Stimulated activated CD8-positive, alpha-beta memory T cell treated with anti-CD3 and anti-CD28 coated beads, Interleukin-15, amount 100 ng/mL, for 48 hours (primary cell): ENCODE results near the gene SNAPC2.
"Not testable (repeated sequence)": the region's sequence is repeated elsewhere in the genome, so short reads cannot be mapped to it uniquely, and the experiment has no call there.

Experiments
- DNase-seq, 2 donors: peaks; one replicate each; pipeline ENCODE4 v3.0.0-alpha.2; 2020; ENCODE audit warnings: low read depth in 2 of 2

SNAPC2 gene

DNA sequence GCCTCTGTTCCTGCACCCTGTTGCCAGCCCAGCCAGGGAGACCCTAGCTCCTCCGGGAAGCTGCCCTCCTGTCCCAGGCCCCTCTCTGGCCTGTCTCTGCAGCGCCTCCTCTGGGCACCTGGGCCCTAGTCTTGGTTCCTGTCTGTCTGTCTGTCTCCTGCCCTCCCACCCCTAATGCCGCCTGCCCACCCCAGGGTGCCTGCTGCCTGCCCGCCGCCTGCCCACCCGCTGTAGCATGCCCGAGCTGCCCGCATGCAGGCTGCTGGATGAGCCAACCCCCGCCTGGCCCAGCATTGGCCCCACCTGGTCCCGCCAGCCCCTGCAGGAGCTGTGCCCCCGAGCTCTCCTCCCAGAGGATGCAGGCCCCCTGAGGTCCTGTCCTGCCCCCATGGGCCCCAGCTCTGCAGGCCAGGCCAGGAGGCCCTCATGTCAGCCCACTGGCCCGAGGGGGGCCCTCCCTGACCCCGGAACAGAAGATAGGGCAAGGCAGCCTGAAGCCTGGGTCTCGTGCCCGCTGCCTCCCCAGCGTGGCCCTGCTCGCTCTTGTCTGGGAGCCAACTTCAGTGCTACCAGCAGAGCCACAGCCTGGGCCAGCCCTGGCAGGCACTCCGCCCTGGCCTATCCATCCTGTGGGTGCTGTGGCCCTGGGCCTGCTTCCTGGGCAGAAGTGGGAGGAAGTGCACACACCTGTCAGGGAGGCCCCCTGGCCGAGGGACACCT is 11.2 kb upstream of the SNAPC2 start:
- no peak for DNase-seq

DNA sequence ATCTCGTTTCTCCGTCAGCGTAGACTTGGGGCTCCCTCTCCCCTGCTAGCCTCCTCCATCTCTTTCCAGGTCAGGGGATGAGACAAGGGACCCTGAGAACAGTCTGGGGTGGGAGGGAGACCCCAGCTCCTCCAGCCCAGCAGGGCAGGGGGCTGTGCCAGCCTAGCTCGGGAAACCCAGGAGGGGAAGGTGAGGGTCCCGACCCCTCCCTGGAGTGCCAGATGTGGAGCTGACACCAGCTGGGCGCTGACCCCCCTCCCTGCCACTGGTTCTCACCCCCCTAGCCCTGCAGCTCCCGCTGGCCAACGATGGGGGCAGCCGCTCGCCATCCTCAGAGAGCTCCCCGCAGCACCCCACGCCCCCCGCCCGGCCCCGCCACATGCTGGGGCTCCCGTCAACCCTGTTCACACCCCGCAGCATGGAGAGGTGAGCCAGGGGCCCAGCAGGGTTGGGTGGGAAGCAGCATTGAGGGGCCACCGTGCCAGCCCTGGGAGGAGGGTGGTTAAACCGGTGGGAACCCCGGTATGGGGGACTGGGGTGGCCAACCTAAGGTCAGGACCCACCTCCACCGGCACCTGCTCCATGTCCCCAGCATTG is 10.6 kb upstream of the SNAPC2 start:
- no peak for DNase-seq

GRCh38 chr19:7910321-7911161 is 9.6 kb upstream of the SNAPC2 start:
- no peak for DNase-seq

DNA sequence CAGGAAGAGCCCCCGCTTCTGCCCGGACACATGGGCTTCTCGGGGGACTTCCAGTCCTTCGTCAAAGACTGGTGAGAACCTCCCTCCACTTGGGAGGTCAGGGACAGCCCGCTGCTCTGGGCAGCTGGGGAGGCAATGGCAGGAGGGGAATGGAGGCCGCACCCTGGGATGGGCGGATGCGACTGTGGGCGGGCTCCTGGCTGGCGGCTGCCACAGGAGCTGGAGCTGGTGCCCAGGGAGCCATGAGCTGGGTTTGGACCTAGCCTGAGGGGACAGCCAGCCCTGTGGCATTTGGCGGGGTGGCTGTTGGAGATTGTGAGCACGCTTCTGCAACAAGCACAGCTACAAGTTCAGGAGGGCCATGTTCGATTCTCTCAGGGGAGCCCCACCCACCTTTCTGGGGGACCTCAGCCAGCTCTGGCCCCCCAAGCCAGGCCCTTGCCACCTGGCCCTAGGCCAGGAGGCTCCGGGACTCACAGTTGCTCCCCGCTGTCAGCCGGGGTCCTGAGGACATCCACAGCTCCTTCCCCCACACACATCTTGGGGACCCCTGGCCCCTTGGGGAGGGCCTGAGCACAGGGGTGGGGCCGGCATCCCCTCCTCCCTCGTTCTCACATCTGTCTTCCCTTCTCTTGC is 8.5 kb upstream of the SNAPC2 start:
- no peak for DNase-seq

GRCh38 chr19:7912144-7912696 is 7.9 kb upstream of the SNAPC2 start:
- DNase-seq = no peak

DNA sequence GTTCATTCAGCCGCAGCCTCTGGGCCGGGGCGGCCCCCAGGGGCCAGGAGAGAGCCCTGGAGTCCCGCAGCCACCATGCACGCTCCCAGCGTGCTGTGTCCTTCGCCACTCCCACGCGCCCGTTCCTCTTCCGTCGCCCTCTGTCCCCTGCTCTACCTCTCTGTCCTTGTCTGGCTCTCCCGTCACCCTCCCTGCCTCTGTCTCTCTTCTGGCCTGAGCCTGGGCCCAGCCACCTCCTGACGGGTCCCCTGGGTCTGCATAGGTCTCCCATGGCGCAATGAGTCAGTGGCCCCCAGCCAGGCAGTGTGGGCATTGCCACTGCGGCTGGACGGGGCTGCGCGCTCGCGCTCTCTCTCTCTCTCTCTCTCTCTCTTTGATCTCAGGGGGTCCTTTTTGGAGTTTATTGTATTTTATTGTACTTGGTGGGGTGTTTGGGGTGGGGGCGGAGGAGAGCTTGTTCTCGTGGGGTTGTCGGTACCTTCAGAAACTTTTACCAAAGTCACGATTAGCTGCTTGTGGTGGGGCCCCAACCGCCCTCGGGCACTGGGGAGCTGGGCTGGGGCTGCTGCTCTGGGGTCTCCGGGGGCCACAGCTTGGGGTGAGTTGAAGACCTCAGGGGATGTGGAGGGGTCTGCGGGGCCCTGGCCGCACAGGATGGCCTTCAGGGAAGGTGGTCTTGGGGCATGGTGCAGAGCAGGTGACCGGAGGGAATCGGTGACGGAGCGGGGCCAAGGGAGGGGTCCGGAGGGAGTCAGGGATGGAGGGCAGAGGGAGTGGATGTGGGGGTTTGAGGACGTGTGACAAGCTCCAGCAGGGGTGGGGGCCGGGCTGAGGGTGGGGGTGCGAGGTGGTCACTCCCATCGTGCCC is 7.2 kb upstream of the SNAPC2 start:
- no peak for DNase-seq

- DNase-seq = no peak
These were observed 6.5 kb upstream of the SNAPC2 start for GRCh38 chr19:7913652-7914051.

DNA sequence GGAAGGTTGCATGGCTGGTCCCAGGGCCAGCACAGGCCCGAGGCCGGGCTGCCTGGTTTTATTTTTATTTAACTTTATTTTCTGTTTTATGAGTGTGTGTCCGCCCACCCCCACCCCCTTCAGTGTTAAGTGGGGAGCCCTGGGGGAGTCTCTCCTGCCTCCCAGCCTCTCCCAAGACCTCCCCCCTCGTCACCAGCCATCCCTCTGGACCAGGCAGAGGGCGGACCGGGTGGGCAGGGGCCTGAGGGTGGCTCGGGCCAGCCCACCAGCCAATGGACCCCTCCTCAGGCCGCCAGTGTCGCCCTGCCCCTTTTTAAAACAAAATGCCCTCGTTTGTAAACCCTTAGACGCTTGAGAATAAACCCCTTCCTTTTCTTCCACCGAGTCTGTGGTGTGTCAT is 6.0 kb upstream of the SNAPC2 start:
- DNase-seq = no peak

- no peak for DNase-seq
These were observed 5.5 kb upstream of the SNAPC2 start, which contains the start of gene TGFBR3L for GRCh38 chr19:7914598-7915045. TGFBR3L (plus strand) TSS chr19:7914830.

- DNase-seq = no peak
These were observed 4.7 kb upstream of the SNAPC2 start for GRCh38 chr19:7915250-7916102.

DNA sequence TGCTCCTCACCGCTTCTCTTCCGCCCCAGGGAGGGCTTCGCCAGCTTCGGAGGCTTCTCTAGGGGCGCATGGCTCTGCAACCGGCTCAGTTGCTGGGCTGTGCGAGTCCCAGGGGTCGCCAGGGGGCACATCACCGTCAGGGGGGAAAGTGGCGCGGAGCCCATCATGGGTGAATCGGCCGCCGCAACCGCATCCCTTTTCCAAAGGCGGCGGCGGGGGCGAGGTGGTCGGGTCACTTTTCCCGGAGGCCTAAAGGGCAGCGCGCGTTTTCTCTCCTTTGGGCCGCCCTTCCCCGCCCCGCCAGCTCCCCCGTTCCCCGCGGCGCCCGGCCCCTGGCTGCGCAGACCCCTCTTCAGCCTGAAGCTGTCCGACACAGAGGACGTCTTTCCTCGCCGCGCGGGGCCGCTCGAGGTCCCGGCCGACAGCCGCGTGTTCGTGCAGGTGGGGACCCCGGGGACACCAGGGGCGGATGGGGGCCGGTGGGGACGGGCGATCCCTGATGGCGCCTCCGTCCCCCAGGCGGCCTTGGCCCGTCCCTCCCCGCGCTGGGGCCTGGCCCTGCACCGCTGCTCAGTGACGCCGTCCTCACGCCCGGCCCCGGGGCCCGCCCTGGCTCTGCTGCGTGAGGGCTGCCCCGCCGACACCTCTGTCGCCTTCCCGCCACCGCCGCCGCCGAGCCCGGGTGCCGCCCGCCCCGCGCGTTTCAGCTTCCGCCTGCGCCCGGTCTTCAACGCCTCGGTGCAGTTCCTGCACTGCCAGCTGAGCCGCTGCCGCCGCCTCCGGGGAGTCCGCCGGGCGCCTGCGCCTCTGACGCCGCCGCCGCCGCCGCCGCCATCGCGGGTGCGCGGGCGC is 3.8 kb upstream of the SNAPC2 start:
- peak; percentile 36 to 53 for DNase-seq

GRCh38 chr19:7916955-7917266 is 3.2 kb upstream of the SNAPC2 start:
- no peak for DNase-seq

GRCh38 chr19:7917267-7918061 is 2.7 kb upstream of the SNAPC2 start:
- peak in 1 of 2 donors; percentile 48 for DNase-seq

DNA sequence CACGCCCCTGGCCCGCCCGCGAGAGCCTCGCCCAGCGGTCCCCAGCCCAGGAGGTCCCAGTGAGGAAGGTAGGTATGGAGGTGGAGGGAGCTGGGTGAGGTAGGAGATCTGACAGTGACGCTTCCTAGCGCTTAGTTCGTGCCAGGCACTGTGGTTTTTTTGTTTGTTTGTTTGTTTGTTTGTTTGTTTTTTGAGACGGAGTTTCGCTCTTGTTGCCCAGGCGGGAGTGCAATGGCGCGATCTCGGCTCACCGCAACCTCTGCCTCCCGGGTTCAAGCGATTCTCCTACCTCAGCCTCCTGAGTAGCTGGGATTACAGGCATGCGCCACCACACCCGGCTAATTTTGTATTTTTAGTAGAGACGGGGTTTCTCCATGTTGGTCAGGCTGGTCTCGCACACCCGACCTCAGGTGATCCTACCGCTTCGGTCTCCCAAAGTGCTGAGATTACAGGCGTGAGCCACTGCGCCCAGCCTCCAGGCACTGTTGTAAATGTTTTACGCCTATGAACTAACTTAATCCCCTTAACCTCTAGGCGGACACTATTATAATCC is 2.0 kb upstream of the SNAPC2 start:
- not testable (repeated sequence) for DNase-seq

DNA sequence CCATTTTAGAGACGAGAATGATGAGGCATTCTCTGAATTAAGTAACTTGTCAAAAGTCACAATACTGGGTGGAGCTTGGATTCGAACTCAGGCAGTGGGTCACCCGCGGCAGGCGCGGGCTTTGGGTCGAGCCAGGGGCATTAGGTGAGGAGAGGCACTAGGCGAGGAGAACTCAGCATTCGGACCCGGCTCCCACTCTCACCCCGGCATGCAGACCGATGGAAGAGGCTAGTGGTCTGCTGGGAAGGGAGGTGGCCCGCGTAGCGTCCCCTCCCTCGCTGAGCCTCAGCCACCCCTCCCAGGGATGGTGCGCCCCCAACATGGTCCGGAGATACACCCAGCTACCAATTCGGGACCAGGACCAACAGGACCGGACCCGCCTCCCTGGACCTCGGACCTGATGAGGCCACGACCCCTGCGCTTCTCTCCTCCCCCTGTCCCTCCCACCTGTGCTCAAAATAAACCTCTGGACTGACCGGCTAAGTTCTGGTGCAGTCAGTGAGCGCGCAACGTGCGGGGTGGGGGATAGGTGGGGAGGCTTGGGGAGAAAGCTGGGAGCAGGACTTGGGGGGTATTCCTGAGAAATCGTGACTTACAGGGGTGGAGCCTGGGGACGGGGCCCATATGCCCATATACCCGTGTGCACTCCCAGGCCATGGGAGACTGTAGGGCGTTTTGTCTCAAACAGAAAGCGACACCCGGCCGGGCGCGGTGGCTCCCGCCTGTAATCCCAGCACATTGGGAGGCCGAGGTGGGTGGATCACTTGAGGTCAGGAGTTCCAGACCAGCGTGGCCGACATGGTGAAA is 1.3 kb upstream of the SNAPC2 start:
- DNase-seq = no peak

DNA sequence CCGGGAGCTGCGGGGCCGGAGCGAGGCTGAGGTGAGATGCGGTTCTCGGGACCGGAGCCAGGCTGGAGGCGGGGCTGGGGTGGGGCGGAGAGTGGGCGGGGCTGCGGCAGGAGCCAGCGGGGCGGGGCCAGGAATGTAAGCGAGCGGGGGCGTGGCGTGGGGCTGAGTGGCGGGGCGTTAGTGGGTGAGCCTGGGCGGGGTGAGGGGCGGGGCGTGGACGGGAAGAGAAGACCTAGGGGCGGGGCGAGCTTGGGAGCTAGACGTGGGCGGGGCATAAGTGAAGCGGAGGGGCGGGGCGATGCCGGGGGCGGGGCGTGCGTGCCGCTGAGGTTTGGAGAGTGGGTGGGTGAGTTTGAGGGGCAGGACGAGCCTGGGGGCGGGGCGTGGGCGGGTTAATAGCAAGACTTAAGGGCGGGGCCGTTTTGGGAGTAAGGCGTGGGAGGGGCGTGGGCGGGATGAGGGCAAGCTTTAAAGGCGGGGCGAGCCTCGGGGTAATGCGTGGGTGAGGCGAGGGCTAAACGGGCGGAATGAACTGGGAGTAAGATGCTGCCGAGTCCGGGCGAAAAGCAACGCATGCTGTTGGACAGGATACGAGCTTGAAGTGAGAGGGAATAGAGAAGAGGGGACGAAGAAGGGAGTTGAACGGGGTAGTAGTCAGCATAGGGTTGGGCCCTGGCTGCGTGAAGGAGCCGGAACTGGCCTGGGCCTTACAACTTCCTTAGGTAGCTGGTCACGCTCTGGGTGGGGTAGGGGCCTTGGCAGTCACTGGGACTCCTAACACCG is 572 bp downstream of the SNAPC2 start:
- peak; percentile 95 to 96 for DNase-seq
